BE2C (cell line): ENCODE measurements around the gene NTMT1.

Experiments used
- DNase-seq: peaks from one replicate; pipeline ENCODE4 v3.0.0-alpha.2; 2020
- H3K27me3 ChIP-seq: fragments of 250-450 bp; sonication (Bioruptor Pico); 2 replicates; pipeline ENCODE4 v1.5.1; 2020; ENCODE audit warnings: mild to moderate bottlenecking
- H3K36me3 ChIP-seq: fragments of 250-450 bp; sonication (Bioruptor Pico); 2 replicates; pipeline ENCODE4 v1.5.1; 2020; ENCODE audit warnings: mild to moderate bottlenecking
- H3K4me1 ChIP-seq: fragments of 250-450 bp; sonication (Bioruptor Pico); 2 replicates; pipeline ENCODE4 v1.5.1; 2020
- H3K4me3 ChIP-seq: 2 replicates; pipeline ENCODE4 v1.5.1; 2011; ENCODE audit warnings: low read depth, low read length
- H3K9me3 ChIP-seq: fragments of 250-450 bp; sonication (Bioruptor Pico); 2 replicates; pipeline ENCODE4 v1.5.1; 2020
- CTCF ChIP-seq: IDR thresholded peaks from 2 replicates; pipeline ENCODE4 v1.5.1; 2012; ENCODE audit warnings: mild to moderate bottlenecking, low read depth, low read length

NTMT1 gene

GRCh38 chr9:129595903-129596540 is 29.9 kb upstream of the NTMT1 start:
- DNase-seq: no peak
- no peak for TF ChIP-seq CTCF
- Histone ChIP-seq H3K27me3 (no peaks in the 10 kb centered on the region), H3K36me3 (no peaks in the 10 kb centered on the region), H3K9me3 (no peaks in the 10 kb centered on the region), H3K4me1 (no peaks in the 10 kb centered on the region), H3K4me3 (no peak overlapping the region)

- H3K4me1 ChIP-seq: no peaks in the 10 kb centered on the region
- no peak overlapping the region for H3K4me3 ChIP-seq
- DNase-seq: no peak
- H3K9me3 ChIP-seq: no peaks in the 10 kb centered on the region
- no peaks in the 10 kb centered on the region for H3K27me3 ChIP-seq
- H3K36me3 ChIP-seq: no peaks in the 10 kb centered on the region
- no peak for TF ChIP-seq CTCF
Measured at GRCh38 chr9:129596541-129597331, 29.2 kb upstream of the NTMT1 start.

GRCh38 chr9:129597355-129598088 is 28.4 kb upstream of the NTMT1 start:
- H3K4me1 ChIP-seq: 0 out of 2 replicates have a peak, but pooled peaks cover 2% of the 10 kb centered on the region
- no peaks in the 10 kb centered on the region for H3K36me3 ChIP-seq
- H3K4me3 ChIP-seq: no peak overlapping the region
- DNase-seq: no peak
- H3K9me3 ChIP-seq: no peaks in the 10 kb centered on the region
- no peak for TF ChIP-seq CTCF
- no peaks in the 10 kb centered on the region for H3K27me3 ChIP-seq

GRCh38 chr9:129598089-129598596 is 27.8 kb upstream of the NTMT1 start:
- H3K9me3 ChIP-seq: no peaks in the 10 kb centered on the region
- 0 out of 2 replicates have a peak, but pooled peaks cover 2% of the 10 kb centered on the region for H3K4me1 ChIP-seq
- TF ChIP-seq CTCF: no peak
- no peak overlapping the region for H3K4me3 ChIP-seq
- no peaks in the 10 kb centered on the region for H3K27me3 ChIP-seq
- DNase-seq: no peak
- no peaks in the 10 kb centered on the region for H3K36me3 ChIP-seq

GRCh38 chr9:129601082-129601674 is 24.8 kb upstream of the NTMT1 start:
- no peaks in the 10 kb centered on the region for H3K9me3 ChIP-seq
- 0 out of 2 replicates have a peak, but pooled peaks cover 2% of the 10 kb centered on the region for H3K4me1 ChIP-seq
- no peak for DNase-seq
- no peaks in the 10 kb centered on the region for H3K36me3 ChIP-seq
- no peaks in the 10 kb centered on the region for H3K27me3 ChIP-seq
- no peak overlapping the region for H3K4me3 ChIP-seq
- no peak for TF ChIP-seq CTCF
